ENCODE measurements around the gene TMEM107.
A peak's percentile ranks its signal among the peaks of the same experiment; 100 is the strongest.
"Not testable (repeated sequence)": the region's sequence is repeated elsewhere in the genome, so short reads cannot be mapped to it uniquely, and the experiment has no call there.

Gene TMEM107

GRCh38 chr17:8176197-8176940 lies at the start of gene TMEM107:
TMEM107 (minus strand) TSS chr17:8176380; CDS start chr17:8176286, 94 bp downstream.
- DNase-seq: peak; percentile 35 to 71

- no peak for DNase-seq
These were observed 49.0 kb upstream of the TMEM107 start for GRCh38 chr17:8224891-8225812.

- peak; percentile 35 to 60 for DNase-seq
These were observed 47.4 kb upstream of the TMEM107 start for GRCh38 chr17:8223356-8224126.

GRCh38 chr17:8222630-8223355 lies 46.6 kb upstream of the TMEM107 start:
- peak; percentile 70 to 78 for DNase-seq

GRCh38 chr17:8222380-8222629 lies 46.1 kb upstream of the TMEM107 start:
- no peak for DNase-seq

- peak; percentile 60 to 74 for DNase-seq
These were observed 45.6 kb upstream of the TMEM107 start for GRCh38 chr17:8221663-8222379.

- peak; percentile 64 to 84 for DNase-seq
These were observed 44.8 kb upstream of the TMEM107 start for GRCh38 chr17:8220783-8221662.

- DNase-seq: not testable (repeated sequence)
These were observed 37.8 kb upstream of the TMEM107 start for GRCh38 chr17:8214000-8214399.

- no peak for DNase-seq
These were observed 36.4 kb upstream of the TMEM107 start for GRCh38 chr17:8212312-8213180.

- DNase-seq: no peak
These were observed 34.7 kb upstream of the TMEM107 start for GRCh38 chr17:8210761-8211458.

GRCh38 chr17:8209907-8210760 lies 34.0 kb upstream of the TMEM107 start, which contains the start of gene AURKB:
AURKB (minus strand) TSS chr17:8210575; CDS start chr17:8210224, 351 bp downstream.
- DNase-seq: peak; percentile 65 to 84

GRCh38 chr17:8206536-8206935 lies 30.4 kb upstream of the TMEM107 start:
- no peak for DNase-seq

GRCh38 chr17:8204761-8205555 lies 28.8 kb upstream of the TMEM107 start:
- DNase-seq: no peak

- peak; percentile 59 to 76 for DNase-seq
These were observed 16.1 kb upstream of the TMEM107 start for GRCh38 chr17:8192070-8192815.

- DNase-seq: no peak
These were observed 14.3 kb upstream of the TMEM107 start for GRCh38 chr17:8190506-8190905.

- peak; percentile 78 to 86 for DNase-seq
These were observed 13.7 kb upstream of the TMEM107 start, which contains the start of gene BORCS6 for GRCh38 chr17:8189711-8190477. BORCS6 (minus strand) TSS chr17:8190180; CDS start chr17:8190140, 40 bp downstream.
